NCI-H510A (cell line): Measurements from ENCODE around the gene SRSF5.
"Not testable (repeated sequence)": the region's sequence is repeated elsewhere in the genome, so short reads cannot be mapped to it uniquely, and the experiment has no call there.

Experiments used
- DNase-seq: peaks from one replicate; lab custom pipeline; 2025; lab: John Stamatoyannopoulos, UW

The SRSF5 gene

GRCh38 chr14:69766984-69767368, at the start of gene SRSF5:
Gene SRSF5 (plus strand): TSS chr14:69767142. CDS start chr14:69768157, 1,015 bp downstream.
- DNase-seq: peak; percentile 82

- DNase-seq: not testable (repeated sequence)
Measured at GRCh38 chr14:69718614-69719013, 48.3 kb upstream of the SRSF5 start.

- no peak for DNase-seq
Measured at GRCh38 chr14:69719501-69719951, 47.4 kb upstream of the SRSF5 start.

- no peak for DNase-seq
Measured at GRCh38 chr14:69720912-69721311, 46.0 kb upstream of the SRSF5 start.

- no peak for DNase-seq
Measured at GRCh38 chr14:69726761-69727511, 40.0 kb upstream of the SRSF5 start.

GRCh38 chr14:69727860-69728259, 39.1 kb upstream of the SRSF5 start:
- no peak for DNase-seq

- not testable (repeated sequence) for DNase-seq
Measured at GRCh38 chr14:69731919-69732598, 34.9 kb upstream of the SRSF5 start.

- not testable (repeated sequence) for DNase-seq
Measured at GRCh38 chr14:69736405-69736804, 30.5 kb upstream of the SRSF5 start.

GRCh38 chr14:69741055-69741454, 25.9 kb upstream of the SRSF5 start:
- no peak for DNase-seq

- no peak for DNase-seq
Measured at GRCh38 chr14:69749956-69750355, 17.0 kb upstream of the SRSF5 start.

GRCh38 chr14:69750495-69750894, 16.4 kb upstream of the SRSF5 start:
- no peak for DNase-seq

- no peak for DNase-seq
Measured at GRCh38 chr14:69752773-69753172, 14.2 kb upstream of the SRSF5 start.

- no peak for DNase-seq
Measured at GRCh38 chr14:69753860-69754259, 13.1 kb upstream of the SRSF5 start.

GRCh38 chr14:69754487-69754886, 12.5 kb upstream of the SRSF5 start:
- DNase-seq: no peak

GRCh38 chr14:69755296-69755695, 11.6 kb upstream of the SRSF5 start:
- DNase-seq: no peak

GRCh38 chr14:69755784-69756183, 11.2 kb upstream of the SRSF5 start:
- no peak for DNase-seq

GRCh38 chr14:69756298-69756697, 10.6 kb upstream of the SRSF5 start:
- DNase-seq: no peak

- DNase-seq: no peak
Measured at GRCh38 chr14:69760810-69761209, 6.1 kb upstream of the SRSF5 start.

GRCh38 chr14:69763761-69764510, 3.0 kb upstream of the SRSF5 start:
- DNase-seq: no peak

- DNase-seq: peak; percentile 90
Measured at GRCh38 chr14:69767369-69767999, 542 bp downstream of the SRSF5 start.

GRCh38 chr14:69768873-69769272, 1.9 kb downstream of the SRSF5 start:
- DNase-seq: no peak

GRCh38 chr14:69769623-69770022, 2.7 kb downstream of the SRSF5 start:
- DNase-seq: no peak
